CD4-positive, alpha-beta T cell (primary cell): Measurements from ENCODE around the gene KIF2A. TPM values are rescaled to one million over a fixed set of nuclear protein-coding genes. Genes with fewer than 3 reads are reported as not detected.
A peak's percentile ranks its signal among the peaks of the same experiment; 100 is the strongest.

Experiments
- ATAC-seq: fragments of 200-7000 bp; cut with Tn5 transposase; one replicate; pipeline ENCODE4 v1.10.0; 2022; ENCODE audit warnings: mild to moderate bottlenecking; ENCODE audit not compliant: poor library complexity
- CTCF ChIA-PET: fragments of 350-600 bp; sonication (Branson Sonifier 250); formaldehyde crosslinking; loops from one replicate; lab custom pipeline; 2021; ENCODE audit warnings: antibody characterized with exemption, inconsistent platforms; lab: Charles Lee
- POLR2A ChIA-PET: fragments of 350-600 bp; sonication (Branson Sonifier 250); formaldehyde crosslinking; loops from one replicate; lab custom pipeline; 2021; ENCODE audit warnings: antibody characterized with exemption, inconsistent platforms; lab: Charles Lee
- DNase-seq, 14 experiments: peaks; one replicate each; pipeline ENCODE4 v3.0.0-alpha.2; 2013 to 2020; ENCODE audit warnings: mixed read lengths in 2 of 14
- H3K27ac ChIP-seq, 2 donors: one replicate each; pipeline versions ENCODE4 v1.5.1 to v1.7.0; 2013; ENCODE audit warnings: low read length in 2 of 2, low read depth in 1 of 2, mild to moderate bottlenecking in 1 of 2
- H3K27me3 ChIP-seq, 2 experiments: 1 replicate in 1 of 2; 2 replicates in 1 of 2; pipeline versions ENCODE4 v1.6.1 to v1.7.0; 2013; ENCODE audit warnings: low read length in 2 of 2, control low read depth in 1 of 2, mild to moderate bottlenecking in 1 of 2, moderate library complexity in 1 of 2; ENCODE audit not compliant: insufficient read depth in 2 of 2, control insufficient read depth in 1 of 2
- H3K36me3 ChIP-seq: one replicate; pipeline ENCODE4 v1.6.1; 2013; ENCODE audit warnings: low read length, control low read depth; ENCODE audit not compliant: insufficient read depth
- H3K4me1 ChIP-seq: one replicate; pipeline ENCODE4 v1.6.1; 2013; ENCODE audit warnings: low read length, control low read depth; ENCODE audit not compliant: insufficient read depth
- H3K4me3 ChIP-seq: one replicate; pipeline ENCODE4 v1.5.1; 2013; ENCODE audit warnings: mild to moderate bottlenecking, low read length, moderate library complexity
- H3K9me3 ChIP-seq, 2 experiments: 1 replicate in 1 of 2; 2 replicates in 1 of 2; pipeline versions ENCODE4 v1.6.1 to v1.7.0; 2013; ENCODE audit warnings: low read length in 2 of 2, mild to moderate bottlenecking in 2 of 2, control low read depth in 1 of 2, moderate library complexity in 1 of 2; ENCODE audit not compliant: control insufficient read depth in 1 of 2, insufficient read depth in 1 of 2
- H3K27ac Mint-ChIP-seq: one replicate; pipeline ENCODE4 v1.8.0; 2020; ENCODE audit warnings: mixed read lengths
- H3K27me3 Mint-ChIP-seq: one replicate; pipeline ENCODE4 v1.8.0; 2021; ENCODE audit warnings: mixed read lengths
- H3K36me3 Mint-ChIP-seq: one replicate; pipeline ENCODE4 v1.8.0; 2021; ENCODE audit warnings: low read depth, mixed read lengths
- H3K4me1 Mint-ChIP-seq: one replicate; pipeline ENCODE4 v1.8.0; 2021; ENCODE audit warnings: low read depth, mixed read lengths
- H3K4me3 Mint-ChIP-seq: one replicate; pipeline ENCODE4 v1.8.0; 2020; ENCODE audit warnings: mild to moderate bottlenecking, mixed read lengths
- H3K9me3 Mint-ChIP-seq: one replicate; pipeline ENCODE4 v1.8.0; 2020; ENCODE audit warnings: mixed read lengths
- CTCF ChIP-seq: fragments of 200-600 bp; IDR thresholded peaks from one replicate; pipeline ENCODE4 v1.8.0; 2022; ENCODE audit warnings: antibody characterized with exemption, mild to moderate bottlenecking
- intact Hi-C, 2 experiments: fragments of 100-400 bp; cut with DNase I in 1 of 2; cut with micrococcal nuclease in 1 of 2; formaldehyde crosslinking; loops; one replicate each; pipeline versions ENCODE4 v1.15.1 to v1.9.0; 2023 to 2025; cut with DNase I, micrococcal nuclease
- total RNA-seq, 174 experiments: library from RNA in 2 of 174; stranded (reverse) in 2 of 174; gene quantifications; one replicate each; pipeline ENCODE4 v1.2.3 and lab custom pipeline; 2021 to 2026

Gene KIF2A
- total RNA-seq, 2 experiments from 2014 or later = 78.4 to 81.8 TPM

GRCh38 chr5:62306896-62307689 lies 1.1 kb downstream of the KIF2A start:
- peak; percentile 15 for ATAC-seq
- no peaks in the 10 kb centered on the region for H3K27me3 Mint-ChIP-seq

GRCh38 chr5:62308439-62308838 lies 2.4 kb downstream of the KIF2A start:
- no peak for DNase-seq
- H3K4me1 ChIP-seq = peaks cover 44% of the 10 kb centered on the region
- TF ChIP-seq CTCF = no peak
- H3K4me3 Mint-ChIP-seq = peak overlapping the region; percentile 92
- ChIA-PET POLR2A (interaction anchor here (0.7 to 1.7 kb wide), 5 partner anchors 11 to 96 kb away, joined by 3 to 7 read pairs (median 5); partner anchors contain the start of gene DIMT1), CTCF (interaction anchor here (1.1 to 1.4 kb wide), 4 partner anchors 9 to 44 kb away, joined by 3 to 4 read pairs (median 3); no protein-coding TSS in a partner anchor)
- no peak for ATAC-seq
- peaks cover 56% of the 10 kb centered on the region for H3K36me3 Mint-ChIP-seq
- H3K4me1 Mint-ChIP-seq = peaks cover 77% of the 10 kb centered on the region
- peak overlapping the region; percentile 78 for H3K4me3 ChIP-seq
- no peak overlapping the region for H3K27ac ChIP-seq
- no peaks in the 10 kb centered on the region for H3K9me3 Mint-ChIP-seq
- no peaks in the 10 kb centered on the region for H3K27me3 Mint-ChIP-seq
- no peaks in the 10 kb centered on the region for H3K9me3 ChIP-seq
- H3K27me3 ChIP-seq = no peaks in the 10 kb centered on the region
- H3K36me3 ChIP-seq = peaks cover 25% of the 10 kb centered on the region
- peak overlapping the region; percentile 94 for H3K27ac Mint-ChIP-seq
- intact Hi-C loops = loop anchor here (5.0 to 10.0 kb wide), 4 partner anchors 34 to 94 kb away; partner anchors contain the start of gene DIMT1 (in 1 of the 2)

More at GRCh38 chr5:62306896-62307689, 1.1 kb downstream of the KIF2A start:
- Histone ChIP-seq H3K27ac (peak overlapping the region; percentile 77 to 84), H3K4me3 (peak overlapping the region; percentile 78), H3K36me3 (peaks cover 23% of the 10 kb centered on the region), H3K4me1 (peaks cover 40% of the 10 kb centered on the region), H3K27me3 (no peaks in the 10 kb centered on the region), H3K9me3 (no peaks in the 10 kb centered on the region)
- TF ChIP-seq CTCF = no peak
- H3K36me3 Mint-ChIP-seq = peaks cover 47% of the 10 kb centered on the region
- peaks cover 66% of the 10 kb centered on the region for H3K4me1 Mint-ChIP-seq
- peak overlapping the region; percentile 92 for H3K4me3 Mint-ChIP-seq
- POLR2A ChIA-PET = interaction anchor here (0.7 to 1.7 kb wide), 6 partner anchors 8 to 97 kb away, joined by 4 to 7 read pairs (median 4); partner anchors contain the start of gene DIMT1
- intact Hi-C loops = loop anchor here (1.0 to 10.0 kb wide), 6 partner anchors 34 to 106 kb away; partner anchors contain the start of genes DIMT1 (in 1 of the 2) and IPO11 (in 1 of the 2)
- CTCF ChIA-PET = interaction anchor here (0.8 to 1.8 kb wide), 5 partner anchors 10 to 21 kb away, joined by 3 to 7 read pairs (median 3); no protein-coding TSS in a partner anchor
- no peaks in the 10 kb centered on the region for H3K9me3 Mint-ChIP-seq
- H3K27ac Mint-ChIP-seq = peak overlapping the region; percentile 94
- DNase-seq = peak; percentile 28 to 82 (median 46)

GRCh38 chr5:62309107-62309506 lies 3.1 kb downstream of the KIF2A start:
- DNase-seq (no peak), ATAC-seq (no peak)
- no peaks in the 10 kb centered on the region for H3K27me3 Mint-ChIP-seq
- Histone ChIP-seq H3K27me3 (no peaks in the 10 kb centered on the region), H3K36me3 (peaks cover 25% of the 10 kb centered on the region), H3K4me3 (no peak overlapping the region), H3K27ac (no peak overlapping the region), H3K9me3 (no peaks in the 10 kb centered on the region), H3K4me1 (peaks cover 51% of the 10 kb centered on the region)
- H3K4me1 Mint-ChIP-seq = peaks cover 75% of the 10 kb centered on the region
- H3K9me3 Mint-ChIP-seq = no peaks in the 10 kb centered on the region
- peaks cover 56% of the 10 kb centered on the region for H3K36me3 Mint-ChIP-seq
- peak overlapping the region; percentile 94 for H3K27ac Mint-ChIP-seq
- peak overlapping the region; percentile 30 for H3K4me3 Mint-ChIP-seq
- ChIA-PET POLR2A (interaction anchor here (0.7 kb wide), 1 partner anchor 12 kb away, joined by 3 read pairs; no protein-coding TSS in a partner anchor), CTCF (interaction anchor here (1.3 kb wide), 1 partner anchor 43 kb away, joined by 3 read pairs; no protein-coding TSS in a partner anchor)
- TF ChIP-seq CTCF = no peak
- intact Hi-C loops = loop anchor here (5.0 to 10.0 kb wide), 4 partner anchors 33 to 93 kb away; partner anchors contain the start of gene DIMT1 (in 1 of the 2)
